ENCODE results near the gene HBA1. TPM values are rescaled to one million over a fixed set of nuclear protein-coding genes. Genes with fewer than 3 reads are reported as not detected.
"Not testable (repeated sequence)": the region's sequence is repeated elsewhere in the genome, so short reads cannot be mapped to it uniquely, and the experiment has no call there.

The HBA1 gene
- total and polyA plus RNA-seq, 2 donors (not counting 3 experiments of a cell fraction or from before 2014, with no cell fraction given) = not detected

GRCh38 chr16:164134-164823 lies 12.2 kb upstream of the HBA1 start:
- intact Hi-C loops (cut with micrococcal nuclease); dilution Hi-C loops (cut with MboI; ENCODE audit: extremely low pct_ligation_motif_present, low sequenced_read_pairs); H3K36me3 ChIP-seq (ENCODE audit: control insufficient read depth in 2 of 2, extremely low read depth in 1 of 2, insufficient read depth in 2 of 2, low read length in 2 of 2); BruUV-seq (replicated peaks); H3K4me2 ChIP-seq (ENCODE audit: insufficient read depth, low read length); POLR2A ChIA-PET; H3K27ac ChIP-seq (ENCODE audit: insufficient read depth, low read depth, low read length); H3K9me1 ChIP-seq (replicated peaks; ENCODE audit: control insufficient read depth, extremely low read depth, insufficient read depth, low read length); H3K9ac ChIP-seq (replicated peaks; ENCODE audit: extremely low read depth, insufficient read depth, low read length); H2AFZ ChIP-seq (ENCODE audit: low read depth, low read length); H3K4me3 ChIP-seq (replicated peaks in 1 of 3; ENCODE audit: insufficient read depth in 1 of 3, low read depth in 1 of 3, low read length in 3 of 3); DNase-seq (ENCODE audit: low read depth, low spot score); H4K20me1 ChIP-seq (replicated peaks; ENCODE audit: control insufficient read depth, extremely low read depth, insufficient read depth, low read length); H3K4me1 ChIP-seq (ENCODE audit: control insufficient read depth, extremely low read depth, insufficient read depth, low read length); H3K9me3 ChIP-seq (replicated peaks; ENCODE audit: control insufficient read depth, insufficient read depth, low read length); H3K79me2 ChIP-seq (ENCODE audit: control insufficient read depth, insufficient read depth, low read length); CTCF ChIA-PET: not testable (repeated sequence)
- FAIRE-seq = peak; percentile 18
- peaks cover 35 to 39% of the 10 kb centered on the region in 2 experiments for H3K27me3 ChIP-seq (ENCODE audit: control insufficient read depth in 2 of 2, insufficient read depth in 2 of 2, low read length in 2 of 2)

- H3K27ac ChIP-seq (ENCODE audit: insufficient read depth, low read depth, low read length) = no peak overlapping the region
- FAIRE-seq (no peak), DNase-seq (ENCODE audit: low read depth, low spot score) (no peak)
- ChIA-PET POLR2A (no interaction called here), CTCF (interaction anchor here (0.6 kb wide), 1 partner anchor 60 kb away, joined by 3 read pairs; no protein-coding TSS in a partner anchor)
- H2AFZ ChIP-seq (ENCODE audit: low read depth, low read length) = no peak overlapping the region
- H3K4me1 ChIP-seq (ENCODE audit: control insufficient read depth, extremely low read depth, insufficient read depth, low read length) = no peaks in the 10 kb centered on the region
- no peaks in the 10 kb centered on the region for H3K9me3 ChIP-seq (replicated peaks; ENCODE audit: control insufficient read depth, insufficient read depth, low read length)
- no TSS peak for BruUV-seq (replicated peaks)
- H3K9ac ChIP-seq (replicated peaks; ENCODE audit: extremely low read depth, insufficient read depth, low read length) = no peak overlapping the region
- no peaks in the 10 kb centered on the region for H3K9me1 ChIP-seq (replicated peaks; ENCODE audit: control insufficient read depth, extremely low read depth, insufficient read depth, low read length)
- H3K27me3 ChIP-seq (ENCODE audit: control insufficient read depth in 2 of 2, insufficient read depth in 2 of 2, low read length in 2 of 2) = peaks cover 35 to 39% of the 10 kb centered on the region in 2 experiments
- no peak for TF ChIP-seq POLR2AphosphoS5 (IDR thresholded peaks at IDR 0.05; ENCODE audit: insufficient read depth, low read depth, low read length)
- TF ChIP-seq GATA2 (IDR thresholded peaks at IDR 0.05; ENCODE audit: insufficient read depth, insufficient read length, low read depth, low read length) = no peak
- no peak for TF ChIP-seq EZH2 (IDR thresholded peaks at IDR 0.05; ENCODE audit: borderline replicate concordance, low read depth, low read length, severe bottlenecking)
- TF ChIP-seq JUN (IDR thresholded peaks at IDR 0.05; ENCODE audit: borderline replicate concordance, insufficient read depth, insufficient read length, low read depth) = no peak
- TF ChIP-seq FOS (IDR thresholded peaks at IDR 0.05; ENCODE audit: borderline replicate concordance, insufficient read depth, low read length) = no peak
- TF ChIP-seq CTCF (IDR thresholded peaks at IDR 0.05; ENCODE audit: extremely low read depth in 1 of 2, insufficient read depth in 1 of 2, low read depth in 1 of 2, low read length in 2 of 2) = no peak
- no peak overlapping the region for H3K4me3 ChIP-seq (replicated peaks in 1 of 3; ENCODE audit: insufficient read depth in 1 of 3, low read depth in 1 of 3, low read length in 3 of 3)
- peak overlapping the region; percentile 29 for H3K4me2 ChIP-seq (ENCODE audit: insufficient read depth, low read length)
- H4K20me1 ChIP-seq (replicated peaks; ENCODE audit: control insufficient read depth, extremely low read depth, insufficient read depth, low read length) = no peaks in the 10 kb centered on the region
- no peaks in the 10 kb centered on the region for H3K79me2 ChIP-seq (ENCODE audit: control insufficient read depth, insufficient read depth, low read length)
- intact Hi-C loops (cut with micrococcal nuclease) (no loop called here), dilution Hi-C loops (cut with MboI; ENCODE audit: extremely low pct_ligation_motif_present, low sequenced_read_pairs) (no loop called here)
- no peaks in the 10 kb centered on the region for H3K36me3 ChIP-seq (ENCODE audit: control insufficient read depth in 2 of 2, extremely low read depth in 1 of 2, insufficient read depth in 2 of 2, low read length in 2 of 2)
Observed at GRCh38 chr16:164827-165538, 11.5 kb upstream of the HBA1 start.

All from endothelial cell of umbilical vein (primary cell).